Measurements from ENCODE around the gene PIP5K1B.
"Not testable (repeated sequence)": the region's sequence is repeated elsewhere in the genome, so short reads cannot be mapped to it uniquely, and the experiment has no call there.

The PIP5K1B gene

DNA sequence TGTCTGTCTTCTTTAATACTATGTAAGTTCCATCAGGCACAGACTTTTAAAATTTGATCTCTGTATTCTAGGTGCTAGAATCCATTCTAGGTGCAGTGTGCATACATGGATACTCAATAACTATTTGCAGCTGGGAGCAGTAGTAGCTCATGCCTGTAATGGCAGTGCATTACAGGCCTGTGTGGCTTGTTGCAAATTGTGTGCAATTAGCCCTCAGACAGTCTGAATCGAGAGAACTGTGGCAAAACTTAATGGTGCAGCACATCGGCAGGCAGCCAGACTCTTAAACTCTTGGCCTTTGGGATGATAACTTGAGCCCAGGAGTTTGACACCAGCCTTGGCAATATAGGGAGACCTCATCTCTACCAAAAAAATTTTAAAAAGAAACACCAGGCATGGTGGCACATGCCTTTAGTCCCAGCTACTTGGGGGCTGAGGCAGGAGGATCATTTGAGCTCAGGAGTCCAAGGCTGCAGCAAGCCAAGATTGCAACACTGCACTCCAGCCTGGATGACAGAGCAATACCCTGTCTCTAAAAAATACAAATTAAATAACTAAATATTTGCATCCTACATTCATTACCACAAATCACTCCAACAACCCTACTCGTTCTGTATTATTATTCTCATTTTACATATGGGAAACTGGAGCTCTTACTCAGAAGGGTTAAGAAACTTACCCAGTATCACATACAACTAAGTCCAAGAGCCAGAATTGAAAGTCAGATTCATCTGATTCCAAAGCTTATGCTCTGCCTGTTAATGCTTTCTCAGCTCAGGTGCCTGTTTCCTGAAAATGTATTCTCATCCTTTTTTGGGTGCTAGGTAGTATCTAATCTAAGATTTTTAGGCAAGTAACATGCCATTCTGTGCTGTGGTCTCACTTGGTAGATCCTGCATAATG, 278.7 kb downstream of the PIP5K1B start:
- no peak for DNase-seq (ENCODE audit: low read depth)
- TF ChIP-seq, protein P1, sequence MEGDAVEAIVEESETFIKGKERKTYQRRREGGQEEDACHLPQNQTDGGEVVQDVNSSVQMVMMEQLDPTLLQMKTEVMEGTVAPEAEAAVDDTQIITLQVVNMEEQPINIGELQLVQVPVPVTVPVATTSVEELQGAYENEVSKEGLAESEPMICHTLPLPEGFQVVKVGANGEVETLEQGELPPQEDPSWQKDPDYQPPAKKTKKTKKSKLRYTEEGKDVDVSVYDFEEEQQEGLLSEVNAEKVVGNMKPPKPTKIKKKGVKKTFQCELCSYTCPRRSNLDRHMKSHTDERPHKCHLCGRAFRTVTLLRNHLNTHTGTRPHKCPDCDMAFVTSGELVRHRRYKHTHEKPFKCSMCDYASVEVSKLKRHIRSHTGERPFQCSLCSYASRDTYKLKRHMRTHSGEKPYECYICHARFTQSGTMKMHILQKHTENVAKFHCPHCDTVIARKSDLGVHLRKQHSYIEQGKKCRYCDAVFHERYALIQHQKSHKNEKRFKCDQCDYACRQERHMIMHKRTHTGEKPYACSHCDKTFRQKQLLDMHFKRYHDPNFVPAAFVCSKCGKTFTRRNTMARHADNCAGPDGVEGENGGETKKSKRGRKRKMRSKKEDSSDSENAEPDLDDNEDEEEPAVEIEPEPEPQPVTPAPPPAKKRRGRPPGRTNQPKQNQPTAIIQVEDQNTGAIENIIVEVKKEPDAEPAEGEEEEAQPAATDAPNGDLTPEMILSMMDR (conservative IDR thresholded peaks at IDR 0.05; ENCODE audit: low read length) = no peak
- H3K4me3 ChIP-seq (ENCODE audit: low read length) = no peak overlapping the region

DNA sequence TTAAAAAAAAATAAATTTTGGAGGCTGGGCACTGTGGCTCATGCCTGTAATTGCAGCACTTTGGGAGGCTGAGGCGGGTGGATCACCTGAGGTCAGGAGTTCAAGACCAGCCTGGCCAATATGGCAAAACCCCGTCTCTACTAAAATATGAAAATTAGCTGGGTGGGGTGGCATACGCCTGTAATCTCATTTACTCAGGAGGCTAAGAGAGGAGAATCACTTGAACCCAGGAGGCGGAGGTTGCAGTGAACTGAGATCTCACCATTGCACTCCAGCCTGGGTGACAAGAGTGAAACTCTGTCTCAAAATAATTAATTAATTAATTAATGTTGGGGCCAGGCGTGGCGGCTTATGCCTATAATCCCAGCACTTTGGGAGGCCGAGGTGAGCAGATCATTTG, 281.9 kb downstream of the PIP5K1B start:
- H3K4me3 ChIP-seq (ENCODE audit: low read length) = not testable (repeated sequence)

DNA sequence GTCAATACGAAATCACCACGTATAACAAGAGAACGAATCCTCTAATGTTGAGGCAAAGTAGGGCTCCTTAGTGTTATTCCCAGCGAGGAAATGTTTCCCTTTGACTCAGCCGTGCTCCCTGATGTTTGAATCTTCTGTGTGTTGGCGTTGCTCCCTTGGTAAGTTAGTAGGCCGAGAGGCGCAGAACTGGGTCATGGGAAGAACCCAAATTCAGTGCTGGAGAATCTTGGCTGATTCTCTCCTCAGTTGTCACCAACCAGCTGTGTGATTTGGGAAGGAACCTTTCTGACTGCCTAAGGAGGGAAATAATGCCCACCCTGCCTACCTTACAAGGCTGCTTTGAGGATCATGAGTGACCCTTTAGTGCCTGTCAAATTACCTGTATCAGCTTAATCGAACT, 286.4 kb downstream of the PIP5K1B start:
- no peak overlapping the region for H3K4me3 ChIP-seq (ENCODE audit: low read length)
- TF ChIP-seq, protein P1 (conservative IDR thresholded peaks at IDR 0.05; ENCODE audit: low read length) = no peak
- no peak for DNase-seq (ENCODE audit: low read depth)

More for the DNA sequence above, 281.9 kb downstream of the PIP5K1B start:
- DNase-seq (ENCODE audit: low read depth) = not testable (repeated sequence)

DNA sequence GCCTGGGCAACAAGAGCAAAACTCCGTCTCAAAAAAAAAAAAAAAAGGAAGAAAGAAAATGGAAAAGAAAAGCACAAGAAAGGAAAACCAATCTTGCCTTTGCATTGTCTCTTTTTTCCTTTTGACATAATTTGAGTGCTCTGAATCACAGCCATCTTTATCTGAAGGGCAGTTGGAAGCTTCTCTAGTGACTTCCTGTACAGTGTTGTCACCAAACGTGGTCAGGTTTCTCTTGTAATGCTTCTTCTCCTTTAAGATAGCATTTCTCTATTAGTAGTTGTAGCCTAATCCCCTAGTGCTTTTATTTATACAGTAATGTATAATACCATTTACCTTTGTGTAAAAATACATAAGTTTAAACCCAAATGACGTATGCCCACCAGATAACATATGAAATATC, 290.7 kb downstream of the PIP5K1B start:
- no peak for DNase-seq (ENCODE audit: low read depth)
- TF ChIP-seq, protein P1 (conservative IDR thresholded peaks at IDR 0.05; ENCODE audit: low read length) = no peak
- no peak overlapping the region for H3K4me3 ChIP-seq (ENCODE audit: low read length)

DNA sequence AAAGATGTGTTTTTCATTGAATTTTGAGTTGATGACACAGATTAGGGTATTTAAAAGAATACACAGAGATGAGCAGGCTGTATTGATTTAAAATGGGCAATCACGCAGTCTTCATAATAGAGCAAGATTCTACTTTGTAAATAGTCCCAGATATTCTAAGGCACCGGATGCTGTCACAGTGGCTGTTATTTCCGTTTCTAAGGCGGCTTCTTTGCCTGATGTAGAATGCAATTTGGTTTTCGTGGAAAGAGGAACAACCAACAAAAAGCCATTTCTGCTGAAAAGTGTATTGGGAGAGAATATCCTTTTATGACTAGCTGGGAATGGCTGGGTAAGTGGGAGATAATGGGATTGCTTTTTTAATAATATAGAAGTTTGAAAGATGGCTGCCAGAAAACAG, 291.4 kb downstream of the PIP5K1B start:
- no peak overlapping the region for H3K4me3 ChIP-seq (ENCODE audit: low read length)
- TF ChIP-seq, protein P1 (conservative IDR thresholded peaks at IDR 0.05; ENCODE audit: low read length) = no peak
- DNase-seq (ENCODE audit: low read depth) = no peak

DNA sequence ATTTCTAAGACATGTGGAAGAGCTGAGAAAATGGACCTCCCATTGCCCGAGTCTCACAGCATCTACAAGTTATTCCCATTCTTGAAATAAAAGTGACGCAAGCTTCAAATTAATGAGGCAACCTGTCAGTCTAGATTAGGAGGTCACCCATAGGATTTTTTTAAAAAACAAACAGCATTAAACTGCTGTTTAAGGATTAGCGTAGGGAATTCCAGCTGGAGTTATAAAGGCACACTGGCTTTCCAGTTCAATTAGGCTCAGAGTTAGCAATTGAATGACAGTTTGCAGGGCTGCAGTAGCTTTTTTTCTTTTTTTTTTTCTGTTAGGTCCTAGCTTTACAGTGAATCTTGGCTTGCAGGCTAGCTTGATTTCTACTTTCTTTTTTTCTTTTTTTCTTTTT, 292.6 kb downstream of the PIP5K1B start:
- no peak for DNase-seq (ENCODE audit: low read depth)
- no peak overlapping the region for H3K4me3 ChIP-seq (ENCODE audit: low read length)
- TF ChIP-seq, protein P1 (conservative IDR thresholded peaks at IDR 0.05; ENCODE audit: low read length) = no peak

DNA sequence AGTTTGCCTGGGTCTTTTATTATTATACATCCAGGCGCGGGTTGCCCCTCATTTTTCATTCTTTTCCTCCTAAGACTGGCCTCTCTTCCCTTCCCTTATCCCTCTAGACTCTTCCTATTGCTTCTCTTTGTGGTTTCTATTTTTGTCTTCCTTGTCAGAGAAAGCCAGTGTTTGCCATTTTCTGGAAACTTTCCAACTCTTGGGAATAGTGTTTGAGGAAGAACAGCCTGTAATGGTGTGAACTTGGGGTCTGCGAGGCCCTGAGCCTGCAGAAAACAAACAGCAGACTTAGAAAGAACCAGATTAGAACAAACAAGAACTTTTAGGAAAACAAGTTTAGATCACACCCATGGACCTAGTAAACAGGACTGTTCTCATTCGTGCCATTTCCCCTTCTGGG, 293.3 kb downstream of the PIP5K1B start:
- DNase-seq (ENCODE audit: low read depth) = no peak
- TF ChIP-seq, protein P1 (conservative IDR thresholded peaks at IDR 0.05; ENCODE audit: low read length) = no peak
- H3K4me3 ChIP-seq (ENCODE audit: low read length) = no peak overlapping the region
